ENCODE data around the gene CUTC. TPM values are rescaled to one million over a fixed set of nuclear protein-coding genes. Genes with fewer than 3 reads are reported as not detected.

CUTC gene
- total and polyA plus RNA-seq, 9 donors, result 12.4 to 20.6 (median 14.1) TPM

- DNase-seq, result no peak
- WGBS, 3 donors, result 93% methylated on average over 6 of the region's 6 CpGs
- Histone ChIP-seq H3K4me1 (ENCODE audit: insufficient read depth) (no peaks in the 10 kb centered on the region), H3K4me3 (no peak overlapping the region), H3K9me3 (no peaks in the 10 kb centered on the region), H3K27me3 (no peaks in the 10 kb centered on the region), H3K36me3 (no peaks in the 10 kb centered on the region), H3K27ac (no peak overlapping the region)
- no peak for TF ChIP-seq EP300 (IDR thresholded peaks at IDR 0.05)
- no peak for TF ChIP-seq CTCF (IDR thresholded peaks at IDR 0.05)
- TF ChIP-seq POLR2A (IDR thresholded peaks at IDR 0.05), result no peak
- intact Hi-C loops (cut with DNase I), result no loop called here
These were observed 53.6 kb downstream of the CUTC start for GRCh38 chr10:99785646-99786045.

- Histone ChIP-seq H3K36me3 (no peaks in the 10 kb centered on the region), H3K9me3 (no peaks in the 10 kb centered on the region), H3K27me3 (no peaks in the 10 kb centered on the region), H3K4me1 (ENCODE audit: insufficient read depth) (no peaks in the 10 kb centered on the region), H3K4me3 (no peak overlapping the region), H3K27ac (no peak overlapping the region)
- intact Hi-C loops (cut with DNase I), result no loop called here
- WGBS, 3 donors, result 46 to 48% (median 48%) methylated on average over 5 of the region's 5 CpGs
- DNase-seq, result no peak
- TF ChIP-seq CTCF (IDR thresholded peaks at IDR 0.05) (no peak), POLR2A (IDR thresholded peaks at IDR 0.05) (no peak), EP300 (IDR thresholded peaks at IDR 0.05) (no peak)
These were observed 55.3 kb downstream of the CUTC start for GRCh38 chr10:99787311-99787710.

GRCh38 chr10:99787782-99788445 is 55.9 kb downstream of the CUTC start:
- Histone ChIP-seq H3K27ac (no peak overlapping the region), H3K27me3 (no peaks in the 10 kb centered on the region), H3K36me3 (no peaks in the 10 kb centered on the region), H3K4me3 (no peak overlapping the region), H3K4me1 (ENCODE audit: insufficient read depth) (no peaks in the 10 kb centered on the region), H3K9me3 (no peaks in the 10 kb centered on the region)
- TF ChIP-seq EP300 (IDR thresholded peaks at IDR 0.05) (no peak), POLR2A (IDR thresholded peaks at IDR 0.05) (no peak), CTCF (IDR thresholded peaks at IDR 0.05) (no peak)
- 77 to 82% (median 77%) methylated on average over 7 of the region's 7 CpGs for WGBS, 3 donors
- no peak for DNase-seq
- intact Hi-C loops (cut with DNase I), result no loop called here

GRCh38 chr10:99788598-99789256 is 56.7 kb downstream of the CUTC start:
- 57 to 70% (median 63%) methylated on average over 6 of the region's 6 CpGs for WGBS, 3 donors
- H3K36me3 ChIP-seq, result no peaks in the 10 kb centered on the region
- H3K4me1 ChIP-seq (ENCODE audit: insufficient read depth), result no peaks in the 10 kb centered on the region
- no peak overlapping the region for H3K4me3 ChIP-seq
- DNase-seq, result peak in 1 of 5 donors; percentile 24
- H3K27me3 ChIP-seq, result no peaks in the 10 kb centered on the region
- intact Hi-C loops (cut with DNase I), result no loop called here
- H3K9me3 ChIP-seq, result no peaks in the 10 kb centered on the region
- H3K27ac ChIP-seq, result no peak overlapping the region
- TF ChIP-seq POLR2A (IDR thresholded peaks at IDR 0.05), result no peak
- no peak for TF ChIP-seq CTCF (IDR thresholded peaks at IDR 0.05)
- TF ChIP-seq EP300 (IDR thresholded peaks at IDR 0.05), result peak; percentile 10
